Measurements from ENCODE around the gene RBM33.

RBM33 gene

GRCh38 chr7:155781433-155781832, 137.0 kb downstream of the RBM33 start:
- DNase-seq = no peak

DNA sequence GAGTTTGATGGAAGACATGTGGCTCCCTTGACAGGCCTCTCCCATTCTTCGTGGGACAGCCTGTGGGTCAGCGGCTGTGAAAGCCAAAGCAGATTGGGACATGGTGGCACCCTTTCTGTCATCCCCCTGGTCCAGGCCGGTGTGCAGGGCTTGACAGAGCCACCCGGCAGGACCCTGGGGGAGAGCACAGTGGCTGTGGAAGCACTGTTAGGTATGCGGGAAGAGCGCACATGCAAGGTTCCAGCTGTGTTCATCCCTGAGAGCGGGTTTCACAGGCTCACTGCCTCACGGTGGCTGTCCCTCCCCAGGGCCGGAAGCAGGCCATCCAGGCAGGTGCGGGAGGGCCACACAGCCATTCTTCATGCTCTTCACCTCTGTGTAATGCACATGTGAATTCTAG, 138.0 kb downstream of the RBM33 start:
- no peak for DNase-seq

DNA sequence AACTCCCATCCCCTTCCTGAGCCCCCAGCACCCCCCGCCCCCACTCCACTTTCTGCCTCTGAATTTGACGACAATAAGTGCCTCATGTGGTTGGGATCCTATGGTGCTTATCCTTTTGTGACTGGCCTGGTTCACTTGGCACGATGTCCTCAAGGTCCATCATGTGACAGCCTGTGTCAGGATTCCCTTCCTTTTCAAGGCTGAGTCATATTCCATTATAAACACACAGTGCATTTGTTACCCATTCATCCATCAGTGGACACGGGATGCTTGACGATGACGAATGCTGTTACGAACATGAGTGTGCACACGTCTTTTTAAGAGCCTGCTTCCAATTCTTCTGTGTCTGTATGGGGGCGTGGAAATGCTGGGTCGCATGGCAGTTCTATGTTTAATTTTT, 141.1 kb downstream of the RBM33 start:
- DNase-seq = no peak

DNA sequence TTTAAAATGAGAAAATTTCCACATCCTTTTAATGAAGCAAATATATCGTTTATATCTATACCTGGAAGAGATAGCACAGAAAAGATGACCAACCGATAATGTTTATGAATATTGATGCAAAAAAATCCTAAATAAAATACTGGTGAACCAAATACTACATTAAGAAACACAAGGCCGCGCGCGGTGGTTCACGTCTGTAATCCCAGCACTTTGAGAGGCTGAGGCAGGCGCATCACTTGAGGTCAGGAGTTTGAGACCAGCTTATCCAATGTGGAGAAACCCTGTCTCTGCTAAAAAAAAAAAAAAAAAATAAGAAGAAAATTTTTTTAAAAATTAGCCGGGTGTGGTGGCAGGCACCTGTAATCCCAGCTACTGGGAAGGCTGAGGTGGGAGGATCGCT, 142.0 kb downstream of the RBM33 start:
- DNase-seq = no peak

DNA sequence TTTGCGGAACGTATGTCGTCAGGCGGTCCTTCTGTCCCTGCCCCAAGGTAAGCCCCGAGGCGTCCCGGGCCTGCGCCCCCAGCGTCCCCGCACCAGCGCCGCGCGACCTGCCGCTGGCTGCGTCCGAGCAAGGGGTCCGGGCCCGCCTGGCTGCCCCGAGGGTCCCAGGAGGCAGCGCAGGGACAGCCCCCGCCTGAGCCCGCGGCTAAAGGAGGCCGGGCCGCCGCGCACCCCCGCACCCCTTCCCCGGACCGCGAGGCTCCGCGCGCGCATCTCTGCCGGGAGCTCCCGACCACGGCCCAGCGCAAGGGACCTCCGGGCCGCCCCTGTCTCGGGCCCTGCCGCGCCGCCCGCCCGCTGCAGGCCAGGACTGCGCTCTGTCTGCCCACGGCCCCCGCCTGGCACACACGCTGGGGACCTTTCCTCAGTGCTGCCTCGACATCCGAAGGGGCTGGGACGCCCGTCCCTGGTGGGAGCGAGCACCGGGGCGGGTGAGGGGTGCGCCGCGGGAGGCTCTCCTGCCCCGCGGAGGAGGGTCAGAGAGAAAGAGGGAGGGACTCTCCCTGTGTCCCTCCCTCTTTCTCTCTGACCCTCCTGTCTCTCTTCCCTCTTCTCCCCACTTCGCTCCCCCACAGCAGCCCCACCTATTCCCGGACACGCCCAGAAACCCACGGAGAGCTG, 142.8 kb downstream of the RBM33 start:
- DNase-seq = no peak

GRCh38 chr7:155788616-155789000, 144.1 kb downstream of the RBM33 start:
- DNase-seq = no peak

DNA sequence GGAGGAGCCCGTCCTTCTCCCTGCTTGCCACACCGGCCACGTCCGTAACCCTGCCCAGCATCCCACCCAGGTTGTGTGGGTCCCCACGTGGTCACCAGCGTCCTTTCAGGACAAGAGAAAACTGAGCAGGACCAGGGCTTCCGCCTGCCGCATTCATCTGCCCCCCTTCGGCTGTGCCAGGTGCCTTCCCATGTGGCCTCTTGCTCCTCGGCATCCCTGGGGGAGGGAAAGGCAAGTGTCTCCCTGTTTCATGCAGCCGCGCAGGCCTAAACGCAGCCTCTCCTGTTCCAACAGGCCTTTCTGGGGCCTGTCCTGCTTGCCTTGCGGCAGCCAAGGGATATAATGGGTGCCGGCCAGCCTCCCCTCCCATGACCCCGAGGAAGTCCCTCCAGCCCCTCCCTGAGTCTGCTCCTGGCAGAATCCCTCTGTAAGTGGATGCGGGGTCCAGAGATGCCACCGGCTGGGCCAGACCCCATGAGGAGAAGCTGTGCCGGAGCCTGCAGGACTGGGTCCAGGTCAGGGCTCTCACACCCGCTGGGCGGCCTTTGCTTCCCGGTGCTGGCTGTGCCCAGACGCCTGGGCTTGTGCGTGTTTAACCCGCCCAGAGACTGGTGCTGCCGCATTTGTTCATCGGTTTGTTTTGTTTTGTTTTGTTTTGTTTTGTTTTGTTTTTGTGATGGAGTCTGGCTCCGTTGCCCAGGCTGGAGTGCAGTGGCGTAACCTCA, 144.7 kb downstream of the RBM33 start:
- DNase-seq = no peak

- DNase-seq = no peak
Observed at GRCh38 chr7:155790666-155791065, 146.2 kb downstream of the RBM33 start.

- DNase-seq = no peak
Observed at GRCh38 chr7:155791214-155791737, 146.8 kb downstream of the RBM33 start.

- no peak for DNase-seq
Observed at GRCh38 chr7:155791836-155792235, 147.4 kb downstream of the RBM33 start.

GRCh38 chr7:155792315-155792960, 148.0 kb downstream of the RBM33 start:
- no peak for DNase-seq

GRCh38 chr7:155792999-155793560, 148.6 kb downstream of the RBM33 start:
- no peak for DNase-seq

- DNase-seq = no peak
Observed at GRCh38 chr7:155793720-155794119, 149.3 kb downstream of the RBM33 start.

DNA sequence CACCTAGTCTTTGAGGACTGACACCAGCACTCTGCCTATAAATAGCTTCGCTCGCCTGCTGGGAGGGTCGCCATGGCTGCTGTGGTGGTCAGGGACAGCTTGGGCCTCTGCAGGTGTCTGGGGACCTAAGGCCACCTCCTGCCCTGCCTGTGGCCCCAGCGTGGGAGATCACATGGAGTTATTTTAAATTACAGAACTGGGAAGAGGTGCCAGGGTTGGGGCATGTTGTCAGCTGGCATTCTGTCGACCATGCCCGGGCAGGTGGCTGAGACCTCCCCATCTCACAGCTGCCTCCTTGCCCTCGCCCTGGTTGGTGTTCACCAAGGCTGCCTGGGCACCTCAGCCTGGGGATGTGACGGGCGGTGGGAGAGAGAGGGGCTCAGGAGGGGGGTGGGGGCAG, 149.7 kb downstream of the RBM33 start:
- no peak for DNase-seq

- DNase-seq = no peak
Observed at GRCh38 chr7:155795401-155795800, 150.9 kb downstream of the RBM33 start.

GRCh38 chr7:155795951-155796350, 151.5 kb downstream of the RBM33 start:
- no peak for DNase-seq

DNA sequence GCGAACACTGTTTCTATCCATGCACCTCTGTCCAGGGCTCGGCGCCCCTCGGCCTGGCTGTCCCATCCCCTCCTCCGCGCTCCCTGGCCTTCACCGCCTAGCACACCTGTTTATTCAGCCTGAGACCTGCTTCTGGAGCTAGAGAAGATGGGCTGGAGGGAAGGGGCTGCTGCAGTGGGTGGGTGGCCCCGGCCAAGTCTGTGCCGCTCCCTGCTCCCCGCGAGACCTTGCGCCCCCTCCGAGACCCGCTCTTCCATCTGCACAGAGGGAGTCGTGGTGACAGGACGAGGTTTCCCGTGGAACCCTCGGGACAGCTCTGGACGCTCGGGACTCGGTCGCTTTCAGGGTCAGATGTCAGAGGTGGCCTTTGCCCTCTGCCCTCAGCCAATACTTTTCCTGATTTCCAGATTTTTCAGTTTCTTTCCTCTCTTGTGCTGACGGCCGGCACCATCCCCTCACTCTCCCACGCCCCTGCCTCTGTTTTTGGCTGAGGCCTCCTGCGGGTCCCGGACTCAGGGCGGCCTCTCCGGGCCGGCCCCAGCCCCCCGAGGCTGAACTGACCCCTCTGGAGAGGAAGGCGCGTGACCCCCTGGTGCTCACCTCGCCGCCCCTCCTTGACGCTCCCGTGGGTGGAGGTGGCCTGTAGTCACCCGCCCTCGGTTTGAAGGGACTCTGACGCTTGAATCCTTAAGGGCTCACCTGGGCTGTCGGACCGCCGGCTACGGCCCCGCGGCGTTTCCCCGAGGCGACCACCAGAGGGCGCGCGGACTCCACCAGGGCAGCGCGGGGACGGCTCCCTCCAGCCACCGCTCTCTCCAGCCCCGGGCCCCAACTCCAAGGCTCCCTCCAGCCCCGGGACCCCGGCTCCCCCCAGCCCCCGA, 152.2 kb downstream of the RBM33 start:
- DNase-seq = no peak

DNA sequence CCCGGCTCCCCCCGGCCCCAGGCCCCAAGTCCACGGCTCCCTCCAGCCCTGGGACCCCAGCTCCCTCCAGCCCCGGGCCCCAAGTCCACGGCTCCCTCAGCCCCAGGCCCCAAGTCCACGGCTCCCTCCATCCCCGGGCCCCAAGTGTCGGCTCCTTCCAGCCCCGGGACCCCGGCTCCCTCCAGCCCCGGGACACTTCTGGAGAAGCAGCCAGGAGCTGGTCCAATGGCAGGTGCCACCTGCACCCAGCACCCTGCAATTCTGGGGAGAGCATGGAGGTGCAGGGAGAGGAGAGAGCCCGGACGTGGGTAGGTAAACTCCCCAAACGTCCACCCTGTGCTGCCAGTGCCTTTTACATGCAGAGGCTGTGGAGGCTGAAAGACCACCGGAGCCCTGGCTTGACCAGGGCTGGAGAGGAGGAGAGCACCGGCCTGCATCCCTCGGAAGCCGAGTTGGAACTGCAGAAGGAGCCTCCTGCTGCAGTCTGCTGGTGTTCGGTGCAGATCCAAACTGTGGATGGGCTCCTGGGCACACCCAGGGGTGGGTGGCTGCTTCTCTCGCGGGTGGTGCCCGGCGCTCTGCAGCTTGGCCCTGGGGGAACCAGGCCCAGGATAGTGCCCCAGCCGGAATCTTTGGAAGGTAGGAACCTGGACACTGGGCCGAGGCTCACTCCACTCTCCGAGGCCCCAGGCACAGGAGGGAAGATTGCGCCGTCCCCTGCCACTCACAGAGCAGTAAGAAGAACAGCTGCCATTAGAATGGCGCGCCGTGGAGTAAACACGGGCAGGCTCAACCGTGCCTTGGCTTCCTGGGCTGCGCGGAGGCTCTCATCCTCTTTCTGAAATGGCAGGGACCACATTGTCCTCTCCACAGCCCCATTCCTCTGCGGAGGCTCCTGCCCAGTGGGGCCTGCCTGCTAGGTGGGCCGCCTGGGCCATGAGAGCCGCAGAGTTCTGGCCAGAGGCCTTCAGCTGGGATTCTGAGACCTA, 153.1 kb downstream of the RBM33 start:
- no peak for DNase-seq

DNA sequence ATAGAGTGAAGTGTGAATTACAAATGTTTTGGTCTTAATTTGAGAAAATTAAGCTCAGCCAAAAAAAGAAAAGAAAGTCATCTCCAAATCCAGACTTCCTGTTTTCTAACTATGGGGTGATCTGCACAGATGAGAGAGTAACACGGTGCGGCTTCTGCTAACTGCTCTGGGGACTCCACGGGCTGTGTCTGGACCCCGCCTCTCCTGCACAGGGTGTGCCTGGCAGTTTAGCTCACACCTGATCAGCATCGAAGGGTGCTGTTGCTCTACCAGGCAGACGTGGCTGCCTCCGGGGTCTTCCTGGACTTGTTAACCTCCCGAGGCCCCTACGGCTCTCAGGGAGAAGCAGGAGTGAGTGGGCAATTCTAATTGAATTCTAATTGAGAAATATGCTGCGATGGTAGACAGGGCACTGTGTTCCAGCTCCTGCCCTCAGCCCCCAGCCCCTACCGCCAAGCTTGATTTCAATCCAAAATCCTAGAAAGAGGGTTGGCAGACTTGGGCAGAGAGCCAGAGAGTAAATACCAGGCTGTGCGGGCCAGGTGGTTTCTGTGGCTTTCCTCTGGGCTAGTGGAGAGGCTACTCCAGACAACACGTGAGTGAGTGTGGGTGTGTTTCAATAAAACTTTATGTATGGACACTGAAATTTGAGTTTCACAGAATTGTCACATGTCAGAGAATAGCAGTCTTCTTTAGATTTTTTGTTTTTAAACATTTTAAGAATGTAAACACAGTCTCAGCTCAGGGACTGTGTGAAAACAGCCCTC, 154.4 kb downstream of the RBM33 start:
- no peak for DNase-seq

GRCh38 chr7:155799514-155799913, 155.1 kb downstream of the RBM33 start:
- no peak for DNase-seq

- no peak for DNase-seq
Observed at GRCh38 chr7:155800301-155800700, 155.8 kb downstream of the RBM33 start.
